Liver (tissue), 9 donors: Measurements from ENCODE around the gene RTN4IP1. TPM values are rescaled to one million over a fixed set of nuclear protein-coding genes. Genes with fewer than 3 reads are reported as not detected.

Source experiments
- DNase-seq: peaks from one replicate; pipeline ENCODE4 v3.0.0-alpha.2; 2017; ENCODE audit warnings: low spot score
- H3K27ac ChIP-seq, 2 donors: one replicate each; pipeline ENCODE4 v1.7.0; 2013; ENCODE audit warnings: inconsistent platforms in 2 of 2, low read length in 2 of 2, control low read depth in 1 of 2, low read depth in 1 of 2, mild to moderate bottlenecking in 1 of 2
- H3K27me3 ChIP-seq, 4 donors: one replicate each; pipeline versions ENCODE4 v1.6.1 to v1.7.0; 2013; ENCODE audit warnings: low read length in 3 of 4, inconsistent platforms in 1 of 4, mild to moderate bottlenecking in 1 of 4, moderate library complexity in 1 of 4; ENCODE audit not compliant: control insufficient read depth in 4 of 4, insufficient read depth in 4 of 4
- H3K36me3 ChIP-seq, 4 donors: one replicate each; pipeline versions ENCODE4 v1.6.1 to v1.7.0; 2013; ENCODE audit warnings: low read length in 3 of 4, mild to moderate bottlenecking in 3 of 4, low read depth in 1 of 4, moderate library complexity in 1 of 4; ENCODE audit not compliant: control insufficient read depth in 4 of 4, insufficient read depth in 3 of 4
- H3K4me1 ChIP-seq, 4 donors: one replicate each; pipeline versions ENCODE4 v1.6.1 to v1.7.0; 2013; ENCODE audit warnings: low read length in 3 of 4, mild to moderate bottlenecking in 3 of 4, moderate library complexity in 1 of 4; ENCODE audit not compliant: control insufficient read depth in 4 of 4, insufficient read depth in 4 of 4
- H3K4me3 ChIP-seq, 3 donors: one replicate each; pipeline versions ENCODE4 v1.6.1 to v1.7.0; 2013; ENCODE audit warnings: low read length in 3 of 3, control low read depth in 1 of 3, low read depth in 1 of 3, mild to moderate bottlenecking in 1 of 3
- H3K9ac ChIP-seq, 2 donors: one replicate each; pipeline ENCODE4 v1.7.0; 2013; ENCODE audit warnings: low read length in 2 of 2, mild to moderate bottlenecking in 2 of 2, moderate library complexity in 2 of 2, control low read depth in 1 of 2, low read depth in 1 of 2
- H3K9me3 ChIP-seq, 4 donors: one replicate each; pipeline versions ENCODE4 v1.6.1 to v1.7.0; 2013; ENCODE audit warnings: low read length in 3 of 4; ENCODE audit not compliant: control insufficient read depth in 4 of 4
- CTCF ChIP-seq: fragments of 150-350 bp; IDR thresholded peaks from 2 replicates; pipeline ENCODE4 v1.5.1; 2017; ENCODE audit warnings: improper control_type of control experiment, low read depth, low read length; ENCODE audit not compliant: missing input control
- EGR1 ChIP-seq, 2 donors: IDR thresholded peaks; 2 replicates each; pipeline ENCODE4 v1.6.1; 2016 to 2018; ENCODE audit warnings: antibody characterized with exemption in 2 of 2, low read depth in 2 of 2
- FOXA1 ChIP-seq: IDR thresholded peaks from 2 replicates; pipeline ENCODE4 v1.6.1; 2016; ENCODE audit warnings: antibody characterized with exemption
- FOXA2 ChIP-seq: IDR thresholded peaks from 2 replicates; pipeline ENCODE4 v1.6.1; 2016; ENCODE audit warnings: antibody characterized with exemption
- GABPA ChIP-seq, 2 donors: IDR thresholded peaks in 1 of 2; conservative IDR thresholded peaks in 1 of 2; 2 replicates each; pipeline ENCODE4 v1.6.1; 2016; ENCODE audit warnings: antibody characterized with exemption in 2 of 2, mild to moderate bottlenecking in 1 of 2, moderate library complexity in 1 of 2
- HNF4A ChIP-seq, 2 donors: conservative IDR thresholded peaks; 2 replicates each; pipeline ENCODE4 v1.6.1; 2016; ENCODE audit warnings: antibody characterized with exemption in 2 of 2, mild to moderate bottlenecking in 2 of 2
- HNF4G ChIP-seq: IDR thresholded peaks from 2 replicates; pipeline ENCODE4 v1.6.1; 2016; ENCODE audit warnings: antibody characterized with exemption
- JUND ChIP-seq, 2 donors: IDR thresholded peaks; 2 replicates each; pipeline ENCODE4 v1.6.1; 2016; ENCODE audit warnings: antibody characterized with exemption in 2 of 2
- MAX ChIP-seq: IDR thresholded peaks from 2 replicates; pipeline ENCODE4 v1.6.1; 2016; ENCODE audit warnings: antibody characterized with exemption
- NR2F2 ChIP-seq: IDR thresholded peaks from 2 replicates; pipeline ENCODE4 v1.6.1; 2016; ENCODE audit warnings: antibody characterized with exemption
- RAD21 ChIP-seq, 2 donors: IDR thresholded peaks; 2 replicates each; pipeline ENCODE4 v1.6.1; 2016; ENCODE audit warnings: antibody characterized with exemption in 2 of 2, mild to moderate bottlenecking in 2 of 2
- REST ChIP-seq: IDR thresholded peaks from 2 replicates; pipeline ENCODE4 v1.6.1; 2016; ENCODE audit warnings: antibody characterized with exemption, mild to moderate bottlenecking
- RXRA ChIP-seq, 2 donors: IDR thresholded peaks; 2 replicates each; pipeline ENCODE4 v1.6.1; 2017 to 2018; ENCODE audit warnings: antibody characterized with exemption in 2 of 2, mild to moderate bottlenecking in 1 of 2
- SP1 ChIP-seq: IDR thresholded peaks from 2 replicates; pipeline ENCODE4 v1.6.1; 2018; ENCODE audit warnings: antibody characterized with exemption, mild to moderate bottlenecking
- TAF1 ChIP-seq: conservative IDR thresholded peaks from 2 replicates; pipeline ENCODE4 v1.6.1; 2016; ENCODE audit warnings: antibody characterized with exemption, mild to moderate bottlenecking
- YY1 ChIP-seq: IDR thresholded peaks from 2 replicates; pipeline ENCODE4 v1.6.1; 2016; ENCODE audit warnings: antibody characterized with exemption, mild to moderate bottlenecking
- ZBTB33 ChIP-seq: IDR thresholded peaks from 2 replicates; pipeline ENCODE4 v1.6.1; 2016; ENCODE audit warnings: antibody characterized with exemption
- WGBS: extraction: QIAGEN DNeasy Blood & Tissue Kit; methylation state at CpG from one replicate; pipeline ENCODE4 v1.1.7; 2013; 5-methylcytosine and 5-hydroxymethylcytosine counted together
- polyA plus RNA-seq, 2 donors: library from polyadenylated mRNA; stranded (reverse) in 1 of 2; unstranded in 1 of 2; fragments of 200-250 nt in 1 of 2; fragments of >200 nt in 1 of 2; fragmentation: Nextera tagmentation in 1 of 2; extraction: Ambion mirVana in 1 of 2; gene quantifications; one replicate each; pipeline versions ENCODE4 v1.2.1 to v1.2.3, GENCODE V29; 2013 to 2015
- total RNA-seq, 2 donors: library from RNA; depleted of rRNA; stranded (reverse); fragments of >200 nt; gene quantifications; one replicate each; pipeline ENCODE4 v1.2.3, GENCODE V29; 2014
- donor health status: healthy.
- donor health status: healthy.
- donor health status: healthy.
- donor health status: healthy.
- donor health status: healthy.

RTN4IP1 gene
- total and polyA plus RNA-seq, 4 donors = 3.7 to 6.9 (median 4.6) TPM

GRCh38 chr6:106648651-106649308 lies 19.5 kb upstream of the RTN4IP1 start:
- H3K27me3 ChIP-seq = no peaks in the 10 kb centered on the region
- H3K4me1 ChIP-seq = no peaks in the 10 kb centered on the region
- WGBS = 96% methylated on average over 7 of the region's 7 CpGs
- H3K9ac ChIP-seq = no peak overlapping the region
- no peak for DNase-seq
- no peak overlapping the region for H3K4me3 ChIP-seq
- no peak overlapping the region for H3K27ac ChIP-seq
- H3K36me3 ChIP-seq = peaks cover 4 to 32% (median 28%) of the 10 kb centered on the region in 4 donors
- no peak for TF ChIP-seq RAD21 (IDR thresholded peaks at IDR 0.05)
- no peak for TF ChIP-seq EGR1 (IDR thresholded peaks at IDR 0.05; ENCODE audit: low read depth in 2 of 2)
- TF ChIP-seq GABPA (IDR thresholded peaks at IDR 0.05 in 1 of 2, conservative IDR thresholded peaks at IDR 0.05 in 1 of 2) = no peak
- no peak for TF ChIP-seq JUND (IDR thresholded peaks at IDR 0.05)
- no peak for TF ChIP-seq REST
- no peak for TF ChIP-seq FOXA1
- no peak for TF ChIP-seq MAX
- no peak for TF ChIP-seq NR2F2
- no peak for TF ChIP-seq ZBTB33
- no peak for TF ChIP-seq TAF1
- TF ChIP-seq YY1 = no peak
- TF ChIP-seq RXRA (IDR thresholded peaks at IDR 0.05) = no peak
- no peak for TF ChIP-seq SP1
- no peak for TF ChIP-seq CTCF
- H3K9me3 ChIP-seq = no peaks in the 10 kb centered on the region

- H3K4me3 ChIP-seq = no peak overlapping the region
- no peak for DNase-seq
- no peaks in the 10 kb centered on the region for H3K4me1 ChIP-seq
- H3K9me3 ChIP-seq = no peaks in the 10 kb centered on the region
- no peak overlapping the region for H3K27ac ChIP-seq
- no peak overlapping the region for H3K9ac ChIP-seq
- WGBS = 96% methylated on average over 2 of the region's 2 CpGs
- no peaks in the 10 kb centered on the region for H3K27me3 ChIP-seq
- H3K36me3 ChIP-seq = peaks cover 2 to 24% (median 16%) of the 10 kb centered on the region in 4 donors
- no peak for TF ChIP-seq REST
- TF ChIP-seq YY1 = no peak
- no peak for TF ChIP-seq JUND (IDR thresholded peaks at IDR 0.05)
- no peak for TF ChIP-seq HNF4A (conservative IDR thresholded peaks at IDR 0.05)
- TF ChIP-seq RAD21 (IDR thresholded peaks at IDR 0.05) = no peak
- TF ChIP-seq EGR1 (IDR thresholded peaks at IDR 0.05; ENCODE audit: low read depth in 2 of 2) = no peak
- TF ChIP-seq MAX = no peak
- no peak for TF ChIP-seq ZBTB33
- TF ChIP-seq FOXA2 = no peak
- no peak for TF ChIP-seq HNF4G
- TF ChIP-seq SP1 = no peak
Observed at GRCh38 chr6:106643061-106643460, 13.8 kb upstream of the RTN4IP1 start.
